Psoas muscle (tissue), 8 donors: ENCODE results near the gene DIPK1B. TPM values are rescaled to one million over a fixed set of nuclear protein-coding genes. Genes with fewer than 3 reads are reported as not detected.
"Not testable (repeated sequence)": the region's sequence is repeated elsewhere in the genome, so short reads cannot be mapped to it uniquely, and the experiment has no call there.

Experiments used
- ATAC-seq, 4 donors: fragments of 200-7000 bp; cut with Tn5 transposase; one replicate each; pipeline ENCODE4 v1.9.1; 2020; ENCODE audit warnings: moderate library complexity in 3 of 4, mild to moderate bottlenecking in 2 of 4
- DNase-seq, 2 donors: peaks; one replicate each; pipeline ENCODE4 v3.0.0-alpha.2; 2020
- H3K27ac ChIP-seq: fragments of 200-600 bp; one replicate; pipeline ENCODE4 v1.8.0; 2022
- H3K27me3 ChIP-seq, 3 donors: fragments of 200-600 bp in 1 of 3; one replicate each; pipeline versions ENCODE4 v1.6.1 to v1.8.0; 2013 to 2022; ENCODE audit warnings: low read length in 2 of 3, mild to moderate bottlenecking in 2 of 3, moderate library complexity in 1 of 3; ENCODE audit not compliant: insufficient read depth in 3 of 3
- H3K36me3 ChIP-seq, 2 donors: fragments of 200-600 bp in 1 of 2; one replicate each; pipeline versions ENCODE4 v1.6.1 to v1.8.0; 2013 to 2022; ENCODE audit warnings: low read depth in 1 of 2, mild to moderate bottlenecking in 1 of 2, moderate library complexity in 1 of 2; ENCODE audit not compliant: insufficient read depth in 1 of 2
- H3K4me1 ChIP-seq: fragments of 200-600 bp; one replicate; pipeline ENCODE4 v1.8.0; 2022
- H3K4me3 ChIP-seq: fragments of 200-600 bp; one replicate; pipeline ENCODE4 v1.8.0; 2022; ENCODE audit warnings: mild to moderate bottlenecking
- H3K9me3 ChIP-seq: fragments of 200-600 bp; one replicate; pipeline ENCODE4 v1.8.0; 2022
- CTCF ChIP-seq: fragments of 200-600 bp; IDR thresholded peaks from one replicate; pipeline ENCODE4 v1.8.0; 2022; ENCODE audit warnings: antibody characterized with exemption
- WGBS, 3 donors: extraction: QIAGEN DNeasy Blood & Tissue Kit; methylation state at CpG; one replicate each; pipeline versions ENCODE4 v1.1.6 to v1.1.7; 2013; 5-methylcytosine and 5-hydroxymethylcytosine counted together
- intact Hi-C, 2 donors: fragments of 100-400 bp; cut with DNase I; formaldehyde crosslinking; loops; one replicate each; pipeline versions ENCODE4 v1.11.0 to v1.14.2; 2022
- polyA plus RNA-seq, 3 donors: library from polyadenylated mRNA; stranded (reverse); fragments of 200-250 nt; gene quantifications; one replicate each; pipeline ENCODE4 v1.2.3, GENCODE V29; 2013
- total RNA-seq, 4 donors: library from RNA; stranded (reverse); fragmentation: NEBNext Ultra II Directional in 2 of 4; extraction: Animal tissue kit (Norgen Biotek cat#: 25700) in 2 of 4; gene quantifications; one replicate each; pipeline versions ENCODE4 v1.2.1 to v1.2.4, GENCODE V29; 2021 to 2023
- donor health status: healthy with polysubstance abuse.
- donor health status: DM: no; HTN: no; CAD: no; lungs with moderate emphysema.
- donor health status: Bipolar disorder and iron deficiency.
- donor health status: healthy.
- donor health status: DM: yes; HTN: yes; CAD: no.
- donor health status: DM: no; HTN: no; CAD: no.
- donor health status: DM: no; HTN: no; CAD: no.
- donor health status: DM: yes; HTN: yes; CAD: no.

DIPK1B gene
- total and polyA plus RNA-seq, 7 donors: 1.4 to 5.3 (median 2.4) TPM

- peak overlapping the region; percentile 52 for H3K4me3 ChIP-seq
- intact Hi-C loops: no loop called here
- TF ChIP-seq CTCF: no peak
- H3K27me3 ChIP-seq: no peaks in the 10 kb centered on the region
- no peaks in the 10 kb centered on the region for H3K36me3 ChIP-seq
- peak overlapping the region; percentile 58 for H3K27ac ChIP-seq
- 45 to 67% (median 50%) methylated on average over 20 of the region's 20 CpGs for WGBS, 3 donors
- DNase-seq (peak in 1 of 2 donors; percentile 58), ATAC-seq (peak; percentile 27 to 39 (median 30))
- H3K9me3 ChIP-seq: no peaks in the 10 kb centered on the region
- H3K4me1 ChIP-seq: peaks cover 11% of the 10 kb centered on the region
Measured at GRCh38 chr9:136757751-136758140, 45.4 kb downstream of the DIPK1B start.

GRCh38 chr9:136759001-136759400, 46.6 kb downstream of the DIPK1B start:
- DNase-seq (peak in 1 of 2 donors; percentile 21), ATAC-seq (no peak)
- Histone ChIP-seq H3K36me3 (no peaks in the 10 kb centered on the region), H3K4me1 (peaks cover 11% of the 10 kb centered on the region), H3K27me3 (no peaks in the 10 kb centered on the region), H3K4me3 (no peak overlapping the region), H3K9me3 (no peaks in the 10 kb centered on the region), H3K27ac (no peak overlapping the region)
- no peak for TF ChIP-seq CTCF
- intact Hi-C loops: no loop called here
- 74 to 83% (median 78%) methylated on average over 9 of the region's 9 CpGs for whole genome bisulfite sequencing, 3 donors

GRCh38 chr9:136759436-136760325, 47.3 kb downstream of the DIPK1B start:
- intact Hi-C loops: no loop called here
- ATAC-seq: no peak
- 85 to 87% (median 85%) methylated on average over 27 of the region's 27 CpGs for WGBS, 3 donors
- Histone ChIP-seq H3K27ac (no peak overlapping the region), H3K4me3 (no peak overlapping the region), H3K27me3 (no peaks in the 10 kb centered on the region), H3K9me3 (no peaks in the 10 kb centered on the region), H3K36me3 (no peaks in the 10 kb centered on the region), H3K4me1 (peaks cover 11% of the 10 kb centered on the region)
- no peak for TF ChIP-seq CTCF
- peak in 1 of 2 donors; percentile 40 for DNase-seq

- Histone ChIP-seq H3K27me3 (no peaks in the 10 kb centered on the region), H3K4me3 (no peak overlapping the region), H3K27ac (no peak overlapping the region), H3K9me3 (no peaks in the 10 kb centered on the region), H3K4me1 (peaks cover 11% of the 10 kb centered on the region), H3K36me3 (no peaks in the 10 kb centered on the region)
- intact Hi-C loops: no loop called here
- ATAC-seq (no peak), DNase-seq (peak in 1 of 2 donors; percentile 52)
- TF ChIP-seq CTCF: no peak
- WGBS, 3 donors: 61 to 72% (median 62%) methylated on average over 25 of the region's 25 CpGs
Measured at GRCh38 chr9:136760424-136760823, 48.1 kb downstream of the DIPK1B start.

- H3K9me3 ChIP-seq, H3K36me3 ChIP-seq, H3K27me3 ChIP-seq, intact Hi-C loops, ATAC-seq, H3K4me3 ChIP-seq, H3K27ac ChIP-seq: not testable (repeated sequence)
- peaks cover 11% of the 10 kb centered on the region for H3K4me1 ChIP-seq
- DNase-seq: peak in 1 of 2 donors; percentile 56
- 45 to 56% (median 47%) methylated on average over 22 of the region's 22 CpGs for WGBS, 3 donors
Measured at GRCh38 chr9:136760834-136761544, 48.6 kb downstream of the DIPK1B start.
